HS-5 (cell line): ENCODE results near the gene PRR18.
A peak's percentile ranks its signal among the peaks of the same experiment; 100 is the strongest.
"Not testable (repeated sequence)": the region's sequence is repeated elsewhere in the genome, so short reads cannot be mapped to it uniquely, and the experiment has no call there.

ENCODE experiments used
- DNase-seq: peaks from one replicate; pipeline ENCODE4 v3.0.0-alpha.2; 2012; ENCODE audit warnings: low read depth

Gene PRR18

GRCh38 chr6:166308033-166308768, at the start of gene PRR18:
Gene PRR18, minus strand, starts transcription at chr6:166308392. Its CDS starts 250 bp downstream, at chr6:166308142.
- no peak for DNase-seq

GRCh38 chr6:166355552-166355951, 47.4 kb upstream of the PRR18 start:
- DNase-seq, result no peak

GRCh38 chr6:166354965-166355364, 46.8 kb upstream of the PRR18 start:
- DNase-seq, result no peak

- no peak for DNase-seq
Observed at GRCh38 chr6:166354143-166354542, 46.0 kb upstream of the PRR18 start.

GRCh38 chr6:166353507-166353906, 45.3 kb upstream of the PRR18 start:
- DNase-seq, result no peak

GRCh38 chr6:166352923-166353322, 44.7 kb upstream of the PRR18 start:
- no peak for DNase-seq

- no peak for DNase-seq
Observed at GRCh38 chr6:166351715-166352285, 43.6 kb upstream of the PRR18 start.

GRCh38 chr6:166348305-166348949, 40.2 kb upstream of the PRR18 start:
- DNase-seq, result no peak

- no peak for DNase-seq
Observed at GRCh38 chr6:166346965-166347364, 38.8 kb upstream of the PRR18 start.

GRCh38 chr6:166346449-166346848, 38.3 kb upstream of the PRR18 start:
- no peak for DNase-seq

- DNase-seq, result not testable (repeated sequence)
Observed at GRCh38 chr6:166345672-166346071, 37.5 kb upstream of the PRR18 start.

GRCh38 chr6:166344921-166345320, 36.7 kb upstream of the PRR18 start:
- not testable (repeated sequence) for DNase-seq

- DNase-seq, result no peak
Observed at GRCh38 chr6:166344240-166344639, 36.0 kb upstream of the PRR18 start.

GRCh38 chr6:166343150-166343487, 34.9 kb upstream of the PRR18 start:
- DNase-seq, result no peak

- peak; percentile 46 for DNase-seq
Observed at GRCh38 chr6:166342349-166343149, 34.4 kb upstream of the PRR18 start, which contains the start of gene SFT2D1. Gene SFT2D1, minus strand, starts transcription at chr6:166342545. Its CDS starts 64 bp downstream, at chr6:166342481.

GRCh38 chr6:166341977-166342348, 33.8 kb upstream of the PRR18 start:
- DNase-seq, result no peak

GRCh38 chr6:166341464-166341863, 33.3 kb upstream of the PRR18 start:
- DNase-seq, result no peak

- DNase-seq, result no peak
Observed at GRCh38 chr6:166338854-166339253, 30.7 kb upstream of the PRR18 start.

- no peak for DNase-seq
Observed at GRCh38 chr6:166336847-166337246, 28.7 kb upstream of the PRR18 start.

GRCh38 chr6:166335378-166336302, 27.4 kb upstream of the PRR18 start:
- no peak for DNase-seq

- no peak for DNase-seq
Observed at GRCh38 chr6:166334878-166335277, 26.7 kb upstream of the PRR18 start.
